Measurements from ENCODE around the gene MYLK. TPM values are rescaled to one million over a fixed set of nuclear protein-coding genes. Genes with fewer than 3 reads are reported as not detected.
"Not testable (repeated sequence)": the region's sequence is repeated elsewhere in the genome, so short reads cannot be mapped to it uniquely, and the experiment has no call there.

The MYLK gene
- total RNA-seq, 4 donors from 2014 or later, result 10.7 to 320 (median 42.0) TPM

- Histone ChIP-seq H3K4me3 (no peak overlapping the region), H3K9me3 (no peaks in the 10 kb centered on the region), H3K27ac (no peak overlapping the region), H3K27me3 (no peaks in the 10 kb centered on the region), H3K36me3 (no peaks in the 10 kb centered on the region), H3K4me1 (peaks cover 0 to 23% (median 2%) of the 10 kb centered on the region in 3 donors)
- no peak for TF ChIP-seq POLR2A (IDR thresholded peaks at IDR 0.05)
- TF ChIP-seq CTCF (IDR thresholded peaks at IDR 0.05), result no peak
- no peak for DNase-seq
- intact Hi-C loops (cut with DNase I), result loop anchor here (5.0 kb wide), 1 partner anchor 60 kb away; no protein-coding TSS in a partner anchor
- 67 to 74% methylated on average over 4 to 5 of the region's 8 CpGs for WGBS, 2 donors
Observed at GRCh38 chr3:123706871-123707270, 177.3 kb downstream of the MYLK start.

- TF ChIP-seq POLR2A (IDR thresholded peaks at IDR 0.05) (no peak), CTCF (IDR thresholded peaks at IDR 0.05) (no peak)
- no peak overlapping the region for H3K4me3 ChIP-seq
- no peaks in the 10 kb centered on the region for H3K9me3 ChIP-seq
- no peak for DNase-seq
- H3K27ac ChIP-seq, result peak overlapping the region in 2 of 4 donors; percentile 14 to 21
- 56 to 69% methylated on average over 12 of the region's 12 CpGs for WGBS, 2 donors
- no peaks in the 10 kb centered on the region for H3K27me3 ChIP-seq
- intact Hi-C loops (cut with DNase I), result loop anchor here (5.0 kb wide), 1 partner anchor 58 kb away; no protein-coding TSS in a partner anchor
- no peaks in the 10 kb centered on the region for H3K36me3 ChIP-seq
- peaks cover 0 to 24% (median 0%) of the 10 kb centered on the region in 3 donors for H3K4me1 ChIP-seq
Observed at GRCh38 chr3:123705488-123706285, 178.4 kb downstream of the MYLK start.

GRCh38 chr3:123703663-123704062, 180.5 kb downstream of the MYLK start:
- H3K36me3 ChIP-seq; H3K4me3 ChIP-seq; H3K27me3 ChIP-seq; DNase-seq; intact Hi-C loops (cut with DNase I); H3K9me3 ChIP-seq: not testable (repeated sequence)
- Histone ChIP-seq H3K4me1 (peaks cover 0 to 24% (median 0%) of the 10 kb centered on the region in 3 donors), H3K27ac (peak overlapping the region in 2 of 4 donors; percentile 21 to 30)
- 93% methylated on average over 3 of the region's 3 CpGs; no CpG with 5 or more reads in 1 of the 2 donors for WGBS, 2 donors

- no peaks in the 10 kb centered on the region for H3K27me3 ChIP-seq
- intact Hi-C loops (cut with DNase I), result no loop called here
- no peaks in the 10 kb centered on the region for H3K9me3 ChIP-seq
- H3K27ac ChIP-seq, result no peak overlapping the region
- DNase-seq, result no peak
- no peak for TF ChIP-seq CTCF (IDR thresholded peaks at IDR 0.05)
- TF ChIP-seq POLR2A (IDR thresholded peaks at IDR 0.05), result no peak
- 82 to 92% methylated on average over 2 of the region's 2 CpGs for WGBS, 2 donors
- H3K4me3 ChIP-seq, result no peak overlapping the region
- no peaks in the 10 kb centered on the region for H3K36me3 ChIP-seq
- H3K4me1 ChIP-seq, result peaks cover 0 to 24% (median 0%) of the 10 kb centered on the region in 3 donors
Observed at GRCh38 chr3:123702720-123703119, 181.4 kb downstream of the MYLK start.

- H3K27me3 ChIP-seq; DNase-seq; intact Hi-C loops (cut with DNase I); H3K9me3 ChIP-seq; H3K36me3 ChIP-seq: not testable (repeated sequence)
- WGBS, 2 donors, result 33 to 35% methylated on average over 2 of the region's 2 CpGs
- Histone ChIP-seq H3K27ac (peak overlapping the region; percentile 40 to 83 (median 77)), H3K4me1 (peaks cover 0 to 24% (median 0%) of the 10 kb centered on the region in 3 donors), H3K4me3 (peak overlapping the region in 2 of 4 donors; percentile 52 to 67)
- peak in 4 of 6 experiments; percentile 43 to 50 (median 48) for TF ChIP-seq CTCF (IDR thresholded peaks at IDR 0.05)
Observed at GRCh38 chr3:123702057-123702456, 182.1 kb downstream of the MYLK start.
